ENCODE data around the gene IGFBP5.

DNA sequence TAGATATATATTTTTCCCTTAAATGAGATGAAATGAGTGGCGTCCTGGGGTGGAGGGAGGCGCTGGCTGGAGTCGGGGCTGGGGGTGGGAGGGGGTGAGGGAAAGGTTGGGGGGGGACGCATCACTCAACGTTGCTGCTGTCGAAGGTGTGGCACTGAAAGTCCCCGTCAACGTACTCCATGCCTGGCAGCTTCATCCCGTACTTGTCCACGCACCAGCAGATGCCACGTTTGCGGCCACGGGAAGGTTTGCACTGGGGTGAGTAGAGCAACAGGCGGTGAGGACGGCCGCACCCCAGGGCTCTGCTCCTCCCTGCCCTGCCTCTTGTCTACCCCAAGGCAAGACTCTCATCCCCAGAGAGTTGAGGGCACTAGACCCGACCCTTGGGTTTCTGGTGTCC is 18.7 kb downstream of the IGFBP5 start:
- TF ChIP-seq, protein P1, sequence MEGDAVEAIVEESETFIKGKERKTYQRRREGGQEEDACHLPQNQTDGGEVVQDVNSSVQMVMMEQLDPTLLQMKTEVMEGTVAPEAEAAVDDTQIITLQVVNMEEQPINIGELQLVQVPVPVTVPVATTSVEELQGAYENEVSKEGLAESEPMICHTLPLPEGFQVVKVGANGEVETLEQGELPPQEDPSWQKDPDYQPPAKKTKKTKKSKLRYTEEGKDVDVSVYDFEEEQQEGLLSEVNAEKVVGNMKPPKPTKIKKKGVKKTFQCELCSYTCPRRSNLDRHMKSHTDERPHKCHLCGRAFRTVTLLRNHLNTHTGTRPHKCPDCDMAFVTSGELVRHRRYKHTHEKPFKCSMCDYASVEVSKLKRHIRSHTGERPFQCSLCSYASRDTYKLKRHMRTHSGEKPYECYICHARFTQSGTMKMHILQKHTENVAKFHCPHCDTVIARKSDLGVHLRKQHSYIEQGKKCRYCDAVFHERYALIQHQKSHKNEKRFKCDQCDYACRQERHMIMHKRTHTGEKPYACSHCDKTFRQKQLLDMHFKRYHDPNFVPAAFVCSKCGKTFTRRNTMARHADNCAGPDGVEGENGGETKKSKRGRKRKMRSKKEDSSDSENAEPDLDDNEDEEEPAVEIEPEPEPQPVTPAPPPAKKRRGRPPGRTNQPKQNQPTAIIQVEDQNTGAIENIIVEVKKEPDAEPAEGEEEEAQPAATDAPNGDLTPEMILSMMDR (IDR thresholded peaks at IDR 0.05) = no peak
- TF ChIP-seq POLR2A (IDR thresholded peaks at IDR 0.05) = no peak
- TF ChIP-seq POLR2AphosphoS5 (IDR thresholded peaks at IDR 0.05) = no peak

Measured in transverse colon (tissue), 4 donors.